GM19324 (cell line): Measurements from ENCODE around the gene PDLIM4.

Experiments used
- ATAC-seq: cut with Tn5 transposase; IDR thresholded peaks from one replicate; pipeline ENCODE4 v1.9.1; 2021; ENCODE audit warnings: mild to moderate bottlenecking, moderate library complexity; ENCODE audit not compliant: unreplicated experiment, low FRiP score

Gene PDLIM4

GRCh38 chr5:132301344-132302271 is 44.1 kb downstream of the PDLIM4 start:
- no peak for ATAC-seq

GRCh38 chr5:132302413-132302812 is 44.9 kb downstream of the PDLIM4 start:
- no peak for ATAC-seq

GRCh38 chr5:132303589-132303988 is 46.1 kb downstream of the PDLIM4 start:
- no peak for ATAC-seq

- no peak for ATAC-seq
Observed at GRCh38 chr5:132305420-132305819, 47.9 kb downstream of the PDLIM4 start.

- ATAC-seq = no peak
Observed at GRCh38 chr5:132308701-132309100, 51.2 kb downstream of the PDLIM4 start.

- no peak for ATAC-seq
Observed at GRCh38 chr5:132309679-132310078, 52.2 kb downstream of the PDLIM4 start.

GRCh38 chr5:132310141-132310834 is 52.8 kb downstream of the PDLIM4 start:
- no peak for ATAC-seq

GRCh38 chr5:132313366-132313765 is 55.9 kb downstream of the PDLIM4 start:
- no peak for ATAC-seq

- ATAC-seq = no peak
Observed at GRCh38 chr5:132313961-132314432, 56.5 kb downstream of the PDLIM4 start.

GRCh38 chr5:132315529-132316067 is 58.1 kb downstream of the PDLIM4 start:
- no peak for ATAC-seq

GRCh38 chr5:132319975-132320374 is 62.5 kb downstream of the PDLIM4 start:
- ATAC-seq = no peak

- ATAC-seq = no peak
Observed at GRCh38 chr5:132321109-132321721, 63.7 kb downstream of the PDLIM4 start.

GRCh38 chr5:132322266-132322665 is 64.8 kb downstream of the PDLIM4 start:
- ATAC-seq = no peak
